Neuronal stem cell (in vitro differentiated cells): Measurements from ENCODE around the gene NAA35.

Experiments used
- DNase-seq: peaks from one replicate; pipeline ENCODE4 v3.0.0-alpha.2; 2013; ENCODE audit warnings: low spot score
- H2AFZ ChIP-seq: one replicate; pipeline ENCODE4 v1.6.1; 2013; ENCODE audit warnings: mild to moderate bottlenecking, low read length, inconsistent platforms
- H2AK5ac ChIP-seq: 2 replicates; pipeline ENCODE4 v1.6.1; 2013; ENCODE audit warnings: low read depth, mild to moderate bottlenecking, inconsistent platforms, low read length, moderate library complexity, mixed read lengths
- H2BK120ac ChIP-seq: 2 replicates; pipeline ENCODE4 v1.6.1; 2013; ENCODE audit warnings: low read depth, mild to moderate bottlenecking, inconsistent platforms, low read length, moderate library complexity, mixed read lengths
- H2BK12ac ChIP-seq: one replicate; pipeline ENCODE4 v1.6.1; 2013; ENCODE audit warnings: low read length, inconsistent platforms
- H2BK15ac ChIP-seq: 2 replicates; pipeline ENCODE4 v1.6.1; 2013; ENCODE audit warnings: mild to moderate bottlenecking, low read length, inconsistent platforms, mixed read lengths
- H2BK5ac ChIP-seq: one replicate; pipeline ENCODE4 v1.6.1; 2013; ENCODE audit warnings: inconsistent platforms, mild to moderate bottlenecking, low read length, moderate library complexity
- H3K14ac ChIP-seq: one replicate; pipeline ENCODE4 v1.6.1; 2013; ENCODE audit warnings: low read length, inconsistent platforms
- H3K18ac ChIP-seq: 2 replicates; pipeline ENCODE4 v1.6.1; 2013; ENCODE audit warnings: low read length, inconsistent platforms
- H3K23ac ChIP-seq: 2 replicates; pipeline ENCODE4 v1.6.1; 2013; ENCODE audit warnings: low read depth, mild to moderate bottlenecking, mixed read lengths, low read length, inconsistent platforms; ENCODE audit not compliant: poor library complexity
- H3K27ac ChIP-seq: replicated peaks from 3 replicates; pipeline ENCODE4 v1.5.1; 2013; ENCODE audit warnings: low read length, inconsistent platforms
- H3K27me3 ChIP-seq, 3 experiments: 2 replicates each; pipeline ENCODE4 v1.6.1; 2013; ENCODE audit warnings: low read length in 3 of 3, mild to moderate bottlenecking in 2 of 3, inconsistent platforms in 1 of 3, low read depth in 1 of 3, mixed read lengths in 1 of 3, moderate library complexity in 1 of 3; ENCODE audit not compliant: control insufficient read depth in 3 of 3, insufficient read depth in 3 of 3
- H3K36me3 ChIP-seq, 2 donors: replicated peaks in 1 of 2; 2 replicates each; pipeline ENCODE4 v1.6.1; 2013; ENCODE audit warnings: low read length in 2 of 2; ENCODE audit not compliant: control insufficient read depth in 2 of 2, insufficient read depth in 2 of 2
- H3K4ac ChIP-seq: 2 replicates; pipeline ENCODE4 v1.6.1; 2013; ENCODE audit warnings: inconsistent platforms, mild to moderate bottlenecking, low read length, moderate library complexity
- H3K4me1 ChIP-seq, 2 donors: 1 replicate in 1 of 2; 2 replicates in 1 of 2; pipeline ENCODE4 v1.6.1; 2013; ENCODE audit warnings: low read length in 2 of 2, low read depth in 1 of 2; ENCODE audit not compliant: control insufficient read depth in 2 of 2, insufficient read depth in 1 of 2
- H3K4me2 ChIP-seq: one replicate; pipeline ENCODE4 v1.6.1; 2013; ENCODE audit warnings: mild to moderate bottlenecking, low read length, inconsistent platforms; ENCODE audit not compliant: insufficient read depth, poor library complexity, severe bottlenecking
- H3K4me3 ChIP-seq, 2 donors: 2 replicates each; pipeline ENCODE4 v1.5.1; 2013; ENCODE audit warnings: low read length in 2 of 2, mild to moderate bottlenecking in 2 of 2, inconsistent platforms in 1 of 2, moderate library complexity in 1 of 2
- H3K79me1 ChIP-seq: one replicate; pipeline ENCODE4 v1.6.1; 2013; ENCODE audit warnings: low read depth, mild to moderate bottlenecking, inconsistent platforms, low read length, moderate library complexity
- H3K9ac ChIP-seq: one replicate; pipeline ENCODE4 v1.6.1; 2013; ENCODE audit warnings: mild to moderate bottlenecking, low read depth, low read length, inconsistent platforms; ENCODE audit not compliant: poor library complexity
- H3K9me3 ChIP-seq, 2 donors: replicated peaks in 1 of 2; 2 replicates each; pipeline versions ENCODE3 to v1.6.1; 2013; ENCODE audit warnings: low read length in 2 of 2, mild to moderate bottlenecking in 2 of 2, inconsistent platforms in 1 of 2, low read depth in 1 of 2, mixed read lengths in 1 of 2, moderate library complexity in 1 of 2; ENCODE audit not compliant: control insufficient read depth in 2 of 2, insufficient read depth in 1 of 2
- H4K8ac ChIP-seq: one replicate; pipeline ENCODE4 v1.6.1; 2013; ENCODE audit warnings: low read depth, mild to moderate bottlenecking, inconsistent platforms, low read length, moderate library complexity
- H4K91ac ChIP-seq: one replicate; pipeline ENCODE4 v1.6.1; 2013; ENCODE audit warnings: low read length, low read depth, mild to moderate bottlenecking, inconsistent platforms; ENCODE audit not compliant: poor library complexity
- WGBS, 2 donors: extraction: QIAGEN DNeasy Blood & Tissue Kit; methylation state at CpG; one replicate each; pipeline ENCODE4 v1.1.7; 2013; ENCODE audit warnings: missing lambda C conversion rate in 2 of 2, mixed read lengths in 1 of 2; ENCODE audit not compliant: insufficient read length in 2 of 2, insufficient replicate concordance in 1 of 2; ENCODE audit errors: extremely low coverage in 2 of 2; 5-methylcytosine and 5-hydroxymethylcytosine counted together

NAA35 gene

DNA sequence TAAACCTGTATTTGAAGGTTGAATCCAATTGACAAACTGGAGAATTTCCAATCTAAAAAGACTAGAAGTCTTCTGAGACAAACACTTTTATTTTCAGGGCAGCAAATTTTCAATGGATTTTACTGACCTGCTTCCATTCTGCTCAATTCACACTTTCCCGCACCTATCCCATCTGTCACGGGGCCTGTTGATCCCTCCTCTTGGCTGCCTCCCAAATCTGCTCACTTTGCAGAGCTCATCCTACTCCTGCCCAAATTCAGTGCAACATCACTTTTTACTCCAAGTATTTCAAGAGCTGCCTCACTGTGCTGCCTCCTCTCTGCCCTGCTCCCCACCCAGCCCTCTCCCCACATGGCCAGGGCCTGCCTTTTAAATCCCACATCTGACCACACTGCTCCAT lies 123.3 kb downstream of the NAA35 start:
- no peak overlapping the region for H2BK15ac ChIP-seq
- H3K79me1 ChIP-seq = peaks cover 7% of the 10 kb centered on the region
- no peak overlapping the region for H3K27ac ChIP-seq
- no peak overlapping the region for H3K14ac ChIP-seq
- no peak overlapping the region for H3K23ac ChIP-seq
- no peak overlapping the region for H3K4me3 ChIP-seq
- no peak overlapping the region for H3K4me2 ChIP-seq
- H2BK12ac ChIP-seq = no peak overlapping the region
- no peak overlapping the region for H2AFZ ChIP-seq
- H2BK5ac ChIP-seq = no peak overlapping the region
- no peak overlapping the region for H3K18ac ChIP-seq
- no peak for DNase-seq
- peaks cover 5 to 85% of the 10 kb centered on the region in 2 donors for H3K36me3 ChIP-seq
- no peaks in the 10 kb centered on the region for H3K27me3 ChIP-seq
- no peak overlapping the region for H4K91ac ChIP-seq
- no peak overlapping the region for H3K9ac ChIP-seq
- no peak overlapping the region for H3K4ac ChIP-seq
- WGBS, 2 donors = no CpG with 5 or more reads among the region's 2 CpGs
- no peak overlapping the region for H2AK5ac ChIP-seq
- no peak overlapping the region for H4K8ac ChIP-seq
- no peak overlapping the region for H2BK120ac ChIP-seq
- no peaks in the 10 kb centered on the region for H3K4me1 ChIP-seq
- H3K9me3 ChIP-seq = peaks cover 0 to under 1% of the 10 kb centered on the region in 2 donors

DNA sequence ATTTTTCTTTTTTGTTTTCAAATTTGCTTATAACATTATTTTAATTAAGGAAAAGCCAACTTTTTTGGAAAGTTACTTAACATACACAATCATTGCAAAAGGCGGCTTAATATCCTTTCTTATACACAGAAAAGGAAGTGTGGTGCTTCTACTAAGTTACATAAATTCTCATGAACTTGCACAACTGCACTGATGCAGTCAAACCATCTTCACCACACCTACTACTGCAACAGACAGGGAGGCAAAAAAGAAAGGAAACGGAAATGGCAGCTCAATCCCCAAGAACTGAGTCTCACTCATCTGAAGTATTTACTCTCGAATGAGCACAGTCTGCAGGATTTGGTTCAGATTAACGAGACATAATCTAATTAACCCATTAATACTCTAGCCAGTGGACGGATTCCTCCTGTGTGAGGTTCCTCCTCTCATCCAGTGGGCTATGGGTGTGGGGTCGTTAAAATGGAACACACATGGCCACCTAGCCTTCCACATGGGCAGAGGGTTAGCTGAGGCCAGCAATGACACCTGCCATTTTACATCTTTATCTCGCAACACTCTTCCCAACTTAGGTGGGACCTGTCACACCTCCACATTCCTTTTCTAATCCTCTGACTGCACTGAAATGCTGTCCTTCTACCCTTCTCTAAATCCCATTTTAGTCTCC lies 128.4 kb downstream of the NAA35 start:
- Histone ChIP-seq H3K9me3 (no peaks in the 10 kb centered on the region), H2BK15ac (no peak overlapping the region), H3K23ac (no peak overlapping the region), H3K9ac (no peak overlapping the region), H3K4me1 (peaks cover 0 to 2% of the 10 kb centered on the region in 2 donors), H3K4me3 (no peak overlapping the region), H2BK120ac (no peak overlapping the region), H2BK5ac (no peak overlapping the region), H3K79me1 (peaks cover 6% of the 10 kb centered on the region), H3K4ac (no peak overlapping the region), H3K36me3 (peaks cover 10 to 81% of the 10 kb centered on the region in 2 donors), H3K27ac (no peak overlapping the region), H3K18ac (no peak overlapping the region), H3K14ac (no peak overlapping the region), H2BK12ac (no peak overlapping the region), H4K8ac (no peak overlapping the region), H2AK5ac (no peak overlapping the region), H3K4me2 (no peak overlapping the region), H3K27me3 (no peaks in the 10 kb centered on the region), H4K91ac (no peak overlapping the region), H2AFZ (no peak overlapping the region)
- no peak for DNase-seq
- no CpG with 5 or more reads among the region's 7 CpGs for WGBS, 2 donors
